Uterus (tissue), 2 donors: Measurements from ENCODE around the gene RNF144A.

Source experiments
- POLR2A ChIP-seq, 2 donors: fragments of 450-650 bp; IDR thresholded peaks; one replicate each; pipeline ENCODE4 v1.6.1; 2016; ENCODE audit warnings: antibody characterized with exemption in 2 of 2, mild to moderate bottlenecking in 1 of 2, moderate library complexity in 1 of 2
- TF ChIP-seq, protein P1 (sequence below), 4 experiments: fragments of 200-600 bp in 2 of 4; fragments of 450-650 bp in 2 of 4; sonication (generic) in 2 of 4; IDR thresholded peaks; one replicate each; pipeline ENCODE4 v1.5.1; 2016 to 2019; ENCODE audit warnings: antibody characterized with exemption in 4 of 4, mild to moderate bottlenecking in 2 of 4, moderate library complexity in 1 of 4

DNA sequence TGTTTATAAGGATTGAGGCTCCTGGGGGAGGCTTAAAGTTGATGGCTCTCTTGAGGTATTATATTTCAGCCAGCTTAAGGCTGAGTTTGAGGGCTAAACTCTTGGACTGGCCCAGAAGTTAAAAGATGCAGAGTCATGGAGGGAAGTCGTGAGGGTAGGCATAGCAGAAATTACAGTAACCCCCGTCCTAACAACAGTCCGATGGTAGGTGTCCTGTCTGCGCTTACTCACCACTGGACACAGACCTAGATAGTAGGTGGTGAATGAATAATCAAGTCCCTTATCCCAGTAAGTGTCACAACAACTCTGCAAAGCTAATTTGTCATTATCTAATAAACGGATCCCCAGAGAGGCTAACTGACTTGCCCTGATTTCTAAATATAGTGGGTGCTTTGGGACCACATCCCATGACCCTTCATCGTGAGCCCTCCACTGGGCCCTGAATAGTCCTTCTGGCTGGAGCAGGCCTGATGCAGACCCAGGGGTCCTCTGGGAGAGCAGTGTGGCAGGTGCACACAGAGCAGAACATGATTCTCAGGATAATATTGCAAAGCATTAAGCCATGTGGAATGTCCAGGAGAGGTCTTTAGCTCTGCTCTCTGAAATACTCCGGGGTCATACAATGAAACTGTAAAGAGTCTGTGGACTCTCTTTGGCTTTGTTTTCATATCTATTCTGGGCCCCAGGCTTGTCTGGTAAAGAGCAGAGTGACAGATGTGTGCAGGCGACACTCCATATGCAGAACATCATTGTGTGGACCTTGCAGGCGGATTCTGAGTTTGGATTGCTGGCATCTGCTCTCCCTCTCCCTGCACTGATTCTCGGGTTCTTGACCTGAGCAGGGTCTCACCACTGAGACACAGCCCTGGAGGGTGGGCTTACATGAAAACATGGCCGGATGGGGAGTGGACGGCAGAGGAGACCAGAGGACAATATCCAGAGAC, 98.1 kb downstream of the RNF144A start:
- TF ChIP-seq, protein P1, sequence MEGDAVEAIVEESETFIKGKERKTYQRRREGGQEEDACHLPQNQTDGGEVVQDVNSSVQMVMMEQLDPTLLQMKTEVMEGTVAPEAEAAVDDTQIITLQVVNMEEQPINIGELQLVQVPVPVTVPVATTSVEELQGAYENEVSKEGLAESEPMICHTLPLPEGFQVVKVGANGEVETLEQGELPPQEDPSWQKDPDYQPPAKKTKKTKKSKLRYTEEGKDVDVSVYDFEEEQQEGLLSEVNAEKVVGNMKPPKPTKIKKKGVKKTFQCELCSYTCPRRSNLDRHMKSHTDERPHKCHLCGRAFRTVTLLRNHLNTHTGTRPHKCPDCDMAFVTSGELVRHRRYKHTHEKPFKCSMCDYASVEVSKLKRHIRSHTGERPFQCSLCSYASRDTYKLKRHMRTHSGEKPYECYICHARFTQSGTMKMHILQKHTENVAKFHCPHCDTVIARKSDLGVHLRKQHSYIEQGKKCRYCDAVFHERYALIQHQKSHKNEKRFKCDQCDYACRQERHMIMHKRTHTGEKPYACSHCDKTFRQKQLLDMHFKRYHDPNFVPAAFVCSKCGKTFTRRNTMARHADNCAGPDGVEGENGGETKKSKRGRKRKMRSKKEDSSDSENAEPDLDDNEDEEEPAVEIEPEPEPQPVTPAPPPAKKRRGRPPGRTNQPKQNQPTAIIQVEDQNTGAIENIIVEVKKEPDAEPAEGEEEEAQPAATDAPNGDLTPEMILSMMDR (IDR thresholded peaks at IDR 0.05) = no peak
- no peak for TF ChIP-seq POLR2A (IDR thresholded peaks at IDR 0.05)
